ENCODE data around the gene EFCAB6. TPM values are rescaled to one million over a fixed set of nuclear protein-coding genes. Genes with fewer than 3 reads are reported as not detected.

EFCAB6 gene
- total and polyA plus RNA-seq, 2 donors (not counting 1 experiment from before 2014, with no cell fraction given), result 0.07 to 0.10 TPM

DNA sequence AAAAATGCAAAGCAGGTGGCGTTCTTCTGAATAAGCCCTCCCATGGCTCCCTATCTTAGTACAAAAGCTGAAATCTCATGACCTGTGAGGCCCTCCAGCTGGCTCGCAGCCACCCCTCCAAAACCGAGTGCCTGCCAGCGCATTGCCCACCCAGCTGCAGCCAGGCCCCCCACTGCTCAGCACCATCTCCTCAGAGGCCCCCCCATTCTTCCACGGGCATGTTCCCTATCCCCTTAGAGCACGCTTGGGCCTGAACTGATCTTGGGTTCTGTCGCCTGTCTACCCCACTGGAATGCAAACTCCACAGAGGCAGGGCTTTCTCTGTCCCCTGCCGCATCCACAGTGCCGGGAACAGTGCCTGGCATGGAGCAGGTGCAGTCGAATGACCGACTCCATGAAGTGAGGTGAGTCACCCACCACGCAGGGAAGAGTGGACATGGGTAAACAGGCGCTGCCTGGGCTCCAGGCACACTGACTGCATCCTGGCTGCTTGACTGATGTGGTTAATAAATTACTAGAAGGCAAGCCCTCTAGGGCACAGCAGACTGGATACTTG lies 11.3 kb upstream of the EFCAB6 start:
- no peak overlapping the region for H2AFZ ChIP-seq (ENCODE audit: insufficient read depth, low read depth, low read length, poor library complexity, severe bottlenecking)
- WGBS (ENCODE audit: insufficient coverage), result 87% methylated on average over 13 of the region's 13 CpGs
- H4K20me1 ChIP-seq (ENCODE audit: control insufficient read depth, insufficient read depth, low read length, poor library complexity, severe bottlenecking), result no peaks in the 10 kb centered on the region
- intact Hi-C loops (cut with micrococcal nuclease), result no loop called here
- ATAC-seq (ENCODE audit: low read depth), result no peak
- ChIA-PET POLR2A (no interaction called here), CTCF (no interaction called here)
- H3K79me2 ChIP-seq (ENCODE audit: control insufficient read depth, insufficient read depth, low read length), result no peaks in the 10 kb centered on the region
- H3K27ac ChIP-seq (ENCODE audit: low read length in 2 of 2), result no peak overlapping the region
- H3K4me1 Mint-ChIP-seq, result no peaks in the 10 kb centered on the region
- TF ChIP-seq, protein P1, sequence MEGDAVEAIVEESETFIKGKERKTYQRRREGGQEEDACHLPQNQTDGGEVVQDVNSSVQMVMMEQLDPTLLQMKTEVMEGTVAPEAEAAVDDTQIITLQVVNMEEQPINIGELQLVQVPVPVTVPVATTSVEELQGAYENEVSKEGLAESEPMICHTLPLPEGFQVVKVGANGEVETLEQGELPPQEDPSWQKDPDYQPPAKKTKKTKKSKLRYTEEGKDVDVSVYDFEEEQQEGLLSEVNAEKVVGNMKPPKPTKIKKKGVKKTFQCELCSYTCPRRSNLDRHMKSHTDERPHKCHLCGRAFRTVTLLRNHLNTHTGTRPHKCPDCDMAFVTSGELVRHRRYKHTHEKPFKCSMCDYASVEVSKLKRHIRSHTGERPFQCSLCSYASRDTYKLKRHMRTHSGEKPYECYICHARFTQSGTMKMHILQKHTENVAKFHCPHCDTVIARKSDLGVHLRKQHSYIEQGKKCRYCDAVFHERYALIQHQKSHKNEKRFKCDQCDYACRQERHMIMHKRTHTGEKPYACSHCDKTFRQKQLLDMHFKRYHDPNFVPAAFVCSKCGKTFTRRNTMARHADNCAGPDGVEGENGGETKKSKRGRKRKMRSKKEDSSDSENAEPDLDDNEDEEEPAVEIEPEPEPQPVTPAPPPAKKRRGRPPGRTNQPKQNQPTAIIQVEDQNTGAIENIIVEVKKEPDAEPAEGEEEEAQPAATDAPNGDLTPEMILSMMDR (IDR thresholded peaks at IDR 0.05), result no peak
- TF ChIP-seq EZH2 (IDR thresholded peaks at IDR 0.05; ENCODE audit: borderline replicate concordance, insufficient read depth, low read depth, low read length, poor library complexity, severe bottlenecking), result no peak
- no peaks in the 10 kb centered on the region for H3K4me1 ChIP-seq (ENCODE audit: control insufficient read depth in 2 of 2, insufficient read depth in 2 of 2, low read length in 2 of 2)
- no peaks in the 10 kb centered on the region for H3K36me3 ChIP-seq (replicated peaks in 1 of 2; ENCODE audit: control extremely low read depth in 1 of 2, control insufficient read depth in 1 of 2, extremely low read depth in 1 of 2, insufficient read depth in 2 of 2, low read length in 1 of 2)
- no peak overlapping the region for H3K9ac ChIP-seq (ENCODE audit: low read length)
- H3K27me3 ChIP-seq (replicated peaks in 1 of 4; ENCODE audit: control extremely low read depth in 1 of 4, control insufficient read depth in 3 of 4, insufficient read depth in 4 of 4, low read length in 3 of 4), result peaks cover 0 to 9% (median 0%) of the 10 kb centered on the region in 4 experiments
- H3K4me3 Mint-ChIP-seq, result no peak overlapping the region
- no peak for DNase-seq
- no peak overlapping the region for H3K4me2 ChIP-seq (replicated peaks; ENCODE audit: low read depth, low read length, poor library complexity, severe bottlenecking)
- no peak overlapping the region for H3K27ac Mint-ChIP-seq
- H3K27me3 Mint-ChIP-seq, result peaks cover 25% of the 10 kb centered on the region
- no peaks in the 10 kb centered on the region for H3K9me3 Mint-ChIP-seq (ENCODE audit: insufficient read depth)
- H3K9me3 ChIP-seq (ENCODE audit: control extremely low read depth in 1 of 3, control insufficient read depth in 2 of 3, insufficient read depth in 1 of 3, low read length in 2 of 3), result no peaks in the 10 kb centered on the region
- H3K4me3 ChIP-seq (ENCODE audit: control extremely low read depth in 1 of 5, extremely low read depth in 1 of 5, insufficient read depth in 1 of 5, low read depth in 2 of 5, low read length in 4 of 5), result no peak overlapping the region

DNA sequence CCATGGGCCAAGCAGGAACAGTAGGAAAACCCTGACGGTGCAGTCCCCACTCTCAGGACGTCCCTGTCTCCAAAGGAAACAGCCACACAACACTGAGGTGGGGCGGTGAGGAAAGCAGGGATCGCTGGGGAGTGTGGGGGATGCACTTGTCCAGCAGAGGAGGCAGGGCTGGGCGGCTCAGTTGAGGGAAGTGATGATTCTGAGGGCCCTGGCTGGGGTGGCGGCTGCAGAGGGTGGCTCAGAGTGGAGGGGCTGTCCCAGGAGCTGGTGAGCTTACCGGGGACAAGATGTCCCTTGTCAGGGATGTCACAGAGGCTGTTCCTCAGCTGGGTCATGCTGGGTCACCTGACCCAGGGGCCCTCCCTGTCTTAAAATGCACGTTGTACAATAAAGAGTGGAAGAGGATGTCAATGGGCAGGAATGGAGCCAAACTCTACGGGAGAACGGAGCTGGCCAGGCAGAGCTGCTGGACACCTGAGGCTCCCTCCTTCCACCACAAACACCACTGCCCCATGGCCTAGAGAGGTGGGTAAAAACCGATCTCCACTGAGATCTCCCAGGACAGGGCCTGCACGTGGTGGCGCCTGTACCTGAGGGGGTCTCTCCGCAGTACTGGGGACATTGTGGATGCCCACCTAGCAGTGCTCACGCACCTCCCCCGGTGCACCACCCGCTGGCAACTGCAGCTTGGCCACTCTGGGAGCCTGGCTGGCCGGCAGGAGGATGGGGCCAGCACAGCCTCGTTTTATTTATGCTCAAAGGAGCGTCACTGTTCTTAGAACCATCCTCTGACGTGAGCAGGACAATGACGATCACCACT lies 9.7 kb upstream of the EFCAB6 start:
- Mint-ChIP-seq H3K4me3 (no peak overlapping the region), H3K27ac (no peak overlapping the region), H3K27me3 (peaks cover 20% of the 10 kb centered on the region), H3K4me1 (no peaks in the 10 kb centered on the region), H3K9me3 (ENCODE audit: insufficient read depth) (no peaks in the 10 kb centered on the region)
- no peak overlapping the region for H2AFZ ChIP-seq (ENCODE audit: insufficient read depth, low read depth, low read length, poor library complexity, severe bottlenecking)
- H3K27me3 ChIP-seq (replicated peaks in 1 of 4; ENCODE audit: control extremely low read depth in 1 of 4, control insufficient read depth in 3 of 4, insufficient read depth in 4 of 4, low read length in 3 of 4), result peaks cover 0 to 9% (median 0%) of the 10 kb centered on the region in 4 experiments
- 77% methylated on average over 19 of the region's 22 CpGs for WGBS (ENCODE audit: insufficient coverage)
- H3K4me3 ChIP-seq (ENCODE audit: control extremely low read depth in 1 of 5, extremely low read depth in 1 of 5, insufficient read depth in 1 of 5, low read depth in 2 of 5, low read length in 4 of 5), result no peak overlapping the region
- H3K36me3 ChIP-seq (replicated peaks in 1 of 2; ENCODE audit: control extremely low read depth in 1 of 2, control insufficient read depth in 1 of 2, extremely low read depth in 1 of 2, insufficient read depth in 2 of 2, low read length in 1 of 2), result no peaks in the 10 kb centered on the region
- no peak overlapping the region for H3K4me2 ChIP-seq (replicated peaks; ENCODE audit: low read depth, low read length, poor library complexity, severe bottlenecking)
- intact Hi-C loops (cut with micrococcal nuclease), result no loop called here
- H3K27ac ChIP-seq (ENCODE audit: low read length in 2 of 2), result no peak overlapping the region
- no peak overlapping the region for H3K9ac ChIP-seq (ENCODE audit: low read length)
- no peaks in the 10 kb centered on the region for H3K4me1 ChIP-seq (ENCODE audit: control insufficient read depth in 2 of 2, insufficient read depth in 2 of 2, low read length in 2 of 2)
- CTCF ChIA-PET, result no interaction called here
- DNase-seq (no peak), ATAC-seq (ENCODE audit: low read depth) (no peak)
- no peaks in the 10 kb centered on the region for H3K9me3 ChIP-seq (ENCODE audit: control extremely low read depth in 1 of 3, control insufficient read depth in 2 of 3, insufficient read depth in 1 of 3, low read length in 2 of 3)
- no peaks in the 10 kb centered on the region for H3K79me2 ChIP-seq (ENCODE audit: control insufficient read depth, insufficient read depth, low read length)
- TF ChIP-seq EZH2 (IDR thresholded peaks at IDR 0.05; ENCODE audit: borderline replicate concordance, insufficient read depth, low read depth, low read length, poor library complexity, severe bottlenecking), result no peak
- TF ChIP-seq, protein P1 (IDR thresholded peaks at IDR 0.05), result no peak
- POLR2A ChIA-PET, result no interaction called here
- H4K20me1 ChIP-seq (ENCODE audit: control insufficient read depth, insufficient read depth, low read length, poor library complexity, severe bottlenecking), result no peaks in the 10 kb centered on the region
